Peyer's patch (tissue), 4 donors: ENCODE measurements around the gene KLHL41. TPM values are rescaled to one million over a fixed set of nuclear protein-coding genes. Genes with fewer than 3 reads are reported as not detected.

Source experiments
- DNase-seq, 3 donors: peaks; one replicate each; pipeline ENCODE4 v3.0.0-alpha.2; 2017 to 2019
- H3K27ac ChIP-seq, 4 donors: fragments of 200-600 bp; sonication (generic); one replicate each; pipeline ENCODE4 v1.5.1; 2016 to 2019
- H3K27me3 ChIP-seq, 2 donors: fragments of 200-600 bp; sonication (generic); one replicate each; pipeline ENCODE4 v1.5.1; 2019
- H3K36me3 ChIP-seq, 3 donors: fragments of 200-600 bp; sonication (generic); one replicate each; pipeline ENCODE4 v1.5.1; 2016 to 2019
- H3K4me1 ChIP-seq, 4 donors: fragments of 200-600 bp; sonication (generic); one replicate each; pipeline ENCODE4 v1.5.1; 2016 to 2019
- H3K4me3 ChIP-seq, 4 donors: fragments of 200-600 bp; sonication (generic); 1 replicate in 3 of 4; 2 replicates in 1 of 4; pipeline ENCODE4 v1.5.1; 2016 to 2019; ENCODE audit warnings: mild to moderate bottlenecking in 1 of 4
- H3K9me3 ChIP-seq, 4 donors: fragments of 200-600 bp; sonication (generic); one replicate each; pipeline ENCODE4 v1.5.1; 2016 to 2019; ENCODE audit warnings: mild to moderate bottlenecking in 1 of 4
- POLR2A ChIP-seq, 2 donors: fragments of 450-650 bp; IDR thresholded peaks; one replicate each; pipeline ENCODE4 v1.5.1; 2017; ENCODE audit warnings: antibody characterized with exemption in 2 of 2, mild to moderate bottlenecking in 2 of 2, moderate library complexity in 2 of 2
- total RNA-seq, 4 donors: library from RNA; depleted of rRNA; stranded (reverse); fragments of >200 nt; gene quantifications; one replicate each; pipeline ENCODE4 v1.1.0, GENCODE V29; 2016
- TF ChIP-seq, protein P1 (sequence below), 6 experiments: fragments of 450-650 bp in 4 of 6; fragments of 200-600 bp in 2 of 6; sonication (generic) in 1 of 6; IDR thresholded peaks; one replicate each; pipeline ENCODE4 v1.5.1; 2017 to 2019; ENCODE audit warnings: antibody characterized with exemption in 6 of 6, mild to moderate bottlenecking in 3 of 6, moderate library complexity in 1 of 6

KLHL41 gene
- total RNA-seq, 4 donors from 2014 or later = 0.67 TPM; not detected in 3

DNA sequence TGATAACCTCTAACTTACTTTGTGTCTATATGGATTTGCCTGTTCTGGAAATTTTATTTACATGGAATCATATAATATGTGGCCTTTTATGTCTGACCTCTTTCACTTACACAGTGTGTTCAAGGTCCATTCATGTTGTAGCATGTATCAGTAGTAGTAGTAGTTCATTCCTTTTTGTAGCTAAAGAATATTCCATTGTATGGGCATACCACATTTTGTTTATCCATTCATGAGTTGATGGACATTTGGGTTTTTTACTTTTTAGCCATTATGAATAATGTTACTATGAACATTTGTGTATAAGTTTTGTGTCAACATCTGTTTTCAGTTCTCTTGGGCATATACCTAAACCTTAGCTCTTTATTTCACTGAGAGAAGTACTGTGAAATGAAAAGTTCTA is 18.7 kb upstream of the KLHL41 start:
- Histone ChIP-seq H3K36me3 (no peaks in the 10 kb centered on the region), H3K4me1 (no peaks in the 10 kb centered on the region), H3K27ac (no peak overlapping the region), H3K9me3 (no peaks in the 10 kb centered on the region), H3K27me3 (no peaks in the 10 kb centered on the region), H3K4me3 (no peak overlapping the region)
- TF ChIP-seq, protein P1, sequence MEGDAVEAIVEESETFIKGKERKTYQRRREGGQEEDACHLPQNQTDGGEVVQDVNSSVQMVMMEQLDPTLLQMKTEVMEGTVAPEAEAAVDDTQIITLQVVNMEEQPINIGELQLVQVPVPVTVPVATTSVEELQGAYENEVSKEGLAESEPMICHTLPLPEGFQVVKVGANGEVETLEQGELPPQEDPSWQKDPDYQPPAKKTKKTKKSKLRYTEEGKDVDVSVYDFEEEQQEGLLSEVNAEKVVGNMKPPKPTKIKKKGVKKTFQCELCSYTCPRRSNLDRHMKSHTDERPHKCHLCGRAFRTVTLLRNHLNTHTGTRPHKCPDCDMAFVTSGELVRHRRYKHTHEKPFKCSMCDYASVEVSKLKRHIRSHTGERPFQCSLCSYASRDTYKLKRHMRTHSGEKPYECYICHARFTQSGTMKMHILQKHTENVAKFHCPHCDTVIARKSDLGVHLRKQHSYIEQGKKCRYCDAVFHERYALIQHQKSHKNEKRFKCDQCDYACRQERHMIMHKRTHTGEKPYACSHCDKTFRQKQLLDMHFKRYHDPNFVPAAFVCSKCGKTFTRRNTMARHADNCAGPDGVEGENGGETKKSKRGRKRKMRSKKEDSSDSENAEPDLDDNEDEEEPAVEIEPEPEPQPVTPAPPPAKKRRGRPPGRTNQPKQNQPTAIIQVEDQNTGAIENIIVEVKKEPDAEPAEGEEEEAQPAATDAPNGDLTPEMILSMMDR (IDR thresholded peaks at IDR 0.05) = no peak
- no peak for TF ChIP-seq POLR2A (IDR thresholded peaks at IDR 0.05)
- no peak for DNase-seq

DNA sequence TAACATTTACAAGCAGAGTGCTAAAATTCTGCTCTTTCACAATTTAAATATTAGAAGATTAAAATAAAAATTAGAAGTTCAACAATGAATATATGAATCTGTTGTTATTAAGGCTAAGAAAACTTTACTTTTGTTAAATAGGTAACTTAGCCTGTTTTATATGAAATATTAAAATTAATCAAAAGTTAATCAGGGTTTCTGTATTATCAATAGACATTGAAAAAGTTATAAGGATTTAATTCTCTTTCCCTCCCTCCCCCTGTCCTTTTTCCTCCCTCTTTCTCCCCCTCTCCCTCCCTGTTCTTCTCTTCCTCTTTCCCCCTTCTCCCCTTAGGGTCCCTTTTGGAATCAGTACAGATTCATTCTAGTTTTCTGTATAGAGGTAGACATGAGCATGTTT is 18.1 kb upstream of the KLHL41 start:
- no peak overlapping the region for H3K4me3 ChIP-seq
- no peaks in the 10 kb centered on the region for H3K36me3 ChIP-seq
- H3K4me1 ChIP-seq = no peaks in the 10 kb centered on the region
- H3K9me3 ChIP-seq = no peaks in the 10 kb centered on the region
- no peak for DNase-seq
- no peaks in the 10 kb centered on the region for H3K27me3 ChIP-seq
- H3K27ac ChIP-seq = no peak overlapping the region
- TF ChIP-seq, protein P1 (IDR thresholded peaks at IDR 0.05) = no peak
- no peak for TF ChIP-seq POLR2A (IDR thresholded peaks at IDR 0.05)

DNA sequence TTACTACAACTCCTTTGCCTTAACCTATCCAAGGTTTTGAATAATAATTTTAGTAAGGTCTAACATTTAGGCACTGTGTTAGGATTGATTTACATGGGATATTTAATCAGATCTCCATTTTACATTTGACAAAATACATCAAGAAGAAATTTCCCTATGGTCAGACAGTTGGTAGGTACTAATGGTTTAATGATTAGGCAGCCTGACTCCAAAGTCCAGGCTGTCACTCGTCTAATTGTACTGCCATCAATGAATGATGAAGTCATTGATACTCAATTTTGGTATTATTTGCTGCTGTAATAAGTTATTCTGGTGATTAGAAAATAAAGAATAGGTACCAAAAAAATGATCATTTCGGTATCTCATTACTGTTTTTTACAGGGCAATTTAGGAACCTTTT is 16.1 kb upstream of the KLHL41 start:
- no peak overlapping the region for H3K4me3 ChIP-seq
- H3K27ac ChIP-seq = no peak overlapping the region
- H3K4me1 ChIP-seq = no peaks in the 10 kb centered on the region
- H3K27me3 ChIP-seq = no peaks in the 10 kb centered on the region
- H3K9me3 ChIP-seq = no peaks in the 10 kb centered on the region
- no peak for DNase-seq
- TF ChIP-seq, protein P1 (IDR thresholded peaks at IDR 0.05) = no peak
- no peak for TF ChIP-seq POLR2A (IDR thresholded peaks at IDR 0.05)
- H3K36me3 ChIP-seq = no peaks in the 10 kb centered on the region

DNA sequence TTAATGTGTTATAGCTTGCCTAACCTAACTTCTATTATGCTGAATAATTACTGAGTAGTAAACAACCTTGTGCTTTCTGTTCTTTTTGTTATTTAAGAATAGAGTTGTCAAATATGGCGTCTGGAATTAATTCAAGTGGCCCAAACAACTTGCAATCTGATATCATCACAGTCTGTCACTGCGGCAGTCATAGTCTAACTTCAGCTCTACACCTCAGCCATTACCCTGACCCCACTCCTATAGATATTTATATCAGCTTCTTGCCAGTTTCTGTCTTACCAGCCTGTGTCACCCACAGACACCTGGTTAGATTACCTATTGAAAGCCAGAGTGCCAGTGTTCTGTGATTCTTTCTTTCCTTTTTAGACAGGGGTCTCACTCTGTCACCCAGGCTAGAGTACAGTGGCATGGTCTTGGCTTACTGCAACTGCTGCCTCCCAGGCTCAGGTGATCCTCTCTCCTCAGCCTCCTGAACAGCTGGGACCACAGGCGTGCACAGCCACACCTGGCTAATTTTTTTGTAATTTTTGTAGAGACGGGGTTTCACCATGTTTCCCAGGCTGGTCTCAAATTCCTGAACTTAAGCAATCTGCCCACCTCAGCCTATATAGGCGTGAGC is 14.1 kb upstream of the KLHL41 start:
- no peaks in the 10 kb centered on the region for H3K27me3 ChIP-seq
- no peak overlapping the region for H3K27ac ChIP-seq
- no peaks in the 10 kb centered on the region for H3K9me3 ChIP-seq
- H3K4me1 ChIP-seq = no peaks in the 10 kb centered on the region
- TF ChIP-seq POLR2A (IDR thresholded peaks at IDR 0.05) = no peak
- TF ChIP-seq, protein P1 (IDR thresholded peaks at IDR 0.05) = no peak
- DNase-seq = no peak
- no peaks in the 10 kb centered on the region for H3K36me3 ChIP-seq
- H3K4me3 ChIP-seq = no peak overlapping the region

DNA sequence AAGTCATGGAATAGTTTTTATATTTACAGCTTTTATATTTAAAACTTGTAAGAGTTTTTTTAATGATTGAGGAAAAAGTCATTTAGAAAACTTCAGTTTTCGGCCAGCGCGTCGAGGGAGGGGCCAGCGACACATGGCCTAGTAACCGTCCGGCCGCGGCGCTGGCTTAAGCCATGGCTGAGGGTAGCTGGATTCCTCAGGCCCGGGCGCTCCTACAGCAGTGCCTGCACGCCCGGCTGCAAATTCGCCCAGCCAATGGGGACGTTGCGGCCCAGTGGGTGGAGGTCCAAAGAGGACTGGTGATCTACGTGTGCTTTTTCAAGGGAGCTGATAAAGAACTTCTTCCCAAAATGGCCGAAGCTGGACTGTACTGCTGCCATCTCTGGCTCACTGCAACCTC is 4.9 kb upstream of the KLHL41 start:
- H3K27ac ChIP-seq = no peak overlapping the region
- DNase-seq = no peak
- H3K36me3 ChIP-seq = peaks cover 0 to 4% (median 0%) of the 10 kb centered on the region in 3 donors
- no peaks in the 10 kb centered on the region for H3K9me3 ChIP-seq
- no peak for TF ChIP-seq POLR2A (IDR thresholded peaks at IDR 0.05)
- TF ChIP-seq, protein P1 (IDR thresholded peaks at IDR 0.05) = no peak
- H3K27me3 ChIP-seq = no peaks in the 10 kb centered on the region
- no peak overlapping the region for H3K4me3 ChIP-seq
- H3K4me1 ChIP-seq = no peaks in the 10 kb centered on the region

DNA sequence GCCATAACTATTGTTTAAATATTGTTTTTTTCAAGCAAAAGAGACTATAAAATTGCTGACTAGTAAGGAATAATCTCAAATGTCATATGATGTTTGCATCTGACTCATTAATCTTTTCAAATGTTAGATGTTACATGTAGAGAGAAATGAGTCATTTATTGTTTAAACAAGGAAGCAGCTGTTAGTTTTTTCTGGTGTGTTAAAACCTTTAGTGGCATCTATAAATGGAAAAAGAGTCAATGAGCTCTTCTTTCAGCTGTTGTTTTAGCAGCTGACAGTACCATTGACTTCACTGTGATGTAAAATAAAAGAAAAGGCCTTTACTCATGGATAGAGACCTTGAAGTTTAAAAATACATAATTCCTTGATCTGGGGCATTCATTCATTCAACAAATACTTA is 1.8 kb upstream of the KLHL41 start:
- Histone ChIP-seq H3K4me1 (no peaks in the 10 kb centered on the region), H3K27ac (no peak overlapping the region), H3K36me3 (no peaks in the 10 kb centered on the region), H3K9me3 (no peaks in the 10 kb centered on the region), H3K4me3 (no peak overlapping the region), H3K27me3 (no peaks in the 10 kb centered on the region)
- DNase-seq = no peak
- no peak for TF ChIP-seq POLR2A (IDR thresholded peaks at IDR 0.05)
- TF ChIP-seq, protein P1 (IDR thresholded peaks at IDR 0.05) = no peak
